ENCODE measurements around the gene SKI.
A peak's percentile ranks its signal among the peaks of the same experiment; 100 is the strongest.

The SKI gene

GRCh38 chr1:2267862-2268261, 39.7 kb downstream of the SKI start:
- peaks cover 7 to 100% (median 75%) of the 10 kb centered on the region in 4 donors for H3K4me1 ChIP-seq
- H3K36me3 ChIP-seq: no peaks in the 10 kb centered on the region
- no peak for DNase-seq
- no peaks in the 10 kb centered on the region for H3K9me3 ChIP-seq
- no peaks in the 10 kb centered on the region for H3K27me3 ChIP-seq
- H3K4me3 ChIP-seq: peak overlapping the region in 1 of 2 donors; percentile 20
- intact Hi-C loops (cut with DNase I; ENCODE audit: low total_unique reads): no loop called here
- no peak for TF ChIP-seq CTCF (IDR thresholded peaks at IDR 0.05)
- H3K27ac ChIP-seq: peak overlapping the region in 1 of 2 donors; percentile 7

DNA sequence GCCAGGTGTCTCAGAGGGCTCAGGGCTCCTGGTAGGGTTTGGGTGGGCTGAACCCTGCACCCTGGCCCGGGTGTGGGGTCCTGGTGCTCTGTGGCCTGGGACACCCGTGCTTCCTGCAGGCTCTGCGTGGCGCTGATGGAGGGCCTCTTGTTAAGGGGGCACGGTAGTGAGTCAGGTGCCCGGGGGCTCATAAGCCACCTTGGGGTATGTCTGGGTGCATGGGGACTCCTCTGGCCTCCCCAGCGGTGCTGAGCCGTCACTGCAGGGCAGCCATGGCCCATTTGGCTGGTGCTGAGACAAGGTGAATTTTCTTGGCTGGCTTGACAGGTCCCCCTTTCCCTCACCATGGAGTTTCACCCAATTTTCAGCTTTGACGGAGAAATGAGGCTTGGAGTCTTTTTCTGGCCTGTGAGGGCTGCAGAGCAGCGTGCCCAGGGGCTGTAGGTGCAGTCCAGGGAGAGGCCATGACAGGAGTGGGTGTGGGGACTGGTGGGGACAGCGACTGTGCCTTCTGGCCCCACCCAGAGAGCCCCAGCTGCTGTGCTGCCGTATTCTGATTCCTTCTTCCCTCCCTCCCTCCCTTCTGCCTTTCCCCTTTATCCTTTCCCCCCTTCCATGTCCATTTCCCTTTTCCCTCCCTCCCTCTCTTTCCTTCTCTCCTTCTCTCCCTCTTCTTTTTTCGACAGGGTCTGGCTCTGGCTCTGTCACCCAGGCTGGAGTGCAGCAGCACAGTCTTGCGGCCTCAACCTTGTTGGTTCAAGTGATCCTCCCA, 40.4 kb downstream of the SKI start:
- Histone ChIP-seq H3K9me3 (no peaks in the 10 kb centered on the region), H3K27ac (peak overlapping the region; percentile 1 to 15), H3K27me3 (no peaks in the 10 kb centered on the region), H3K36me3 (no peaks in the 10 kb centered on the region), H3K4me1 (peaks cover 13 to 100% (median 81%) of the 10 kb centered on the region in 4 donors), H3K4me3 (peak overlapping the region in 1 of 2 donors; percentile 20)
- no peak for DNase-seq
- intact Hi-C loops (cut with DNase I; ENCODE audit: low total_unique reads): no loop called here
- no peak for TF ChIP-seq CTCF (IDR thresholded peaks at IDR 0.05)

DNA sequence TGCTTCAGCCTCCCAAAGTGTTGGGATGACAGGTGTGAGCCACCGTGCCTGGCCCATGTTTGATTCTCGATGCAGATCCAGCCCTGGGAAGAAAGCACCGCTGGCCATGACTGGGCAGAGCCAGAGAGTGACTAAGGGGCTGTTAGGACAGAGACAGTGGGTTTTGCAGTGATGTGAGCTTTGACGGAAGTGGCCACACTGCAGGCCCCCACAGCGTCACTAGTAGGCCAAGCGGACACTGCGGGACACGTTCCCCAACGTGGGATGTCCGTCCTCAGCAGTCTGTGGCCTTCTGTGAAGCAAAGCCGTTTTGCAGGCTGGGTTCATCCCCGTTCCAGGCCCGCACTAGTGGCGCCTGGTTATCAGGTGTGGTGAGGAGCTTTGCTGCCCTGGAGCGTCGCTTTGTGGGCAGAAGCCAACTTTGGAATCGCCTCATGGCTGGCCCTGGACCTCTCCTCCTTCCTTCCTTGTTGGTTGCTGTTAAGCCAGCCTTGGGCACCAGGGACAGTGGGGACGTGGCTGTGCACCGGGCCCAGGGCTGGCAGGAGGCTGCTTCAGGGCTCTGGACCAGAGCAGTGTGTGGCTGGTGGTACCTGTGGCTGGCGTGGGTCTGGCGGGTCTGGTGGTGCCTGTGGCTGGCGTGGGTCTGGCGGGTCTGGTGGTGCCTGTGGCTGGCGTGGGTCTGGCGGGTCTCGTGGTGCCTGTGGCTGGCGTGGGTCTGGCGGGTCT, 41.2 kb downstream of the SKI start:
- Histone ChIP-seq H3K27me3 (no peaks in the 10 kb centered on the region), H3K27ac (peak overlapping the region in 1 of 2 donors; percentile 9), H3K36me3 (no peaks in the 10 kb centered on the region), H3K4me1 (peaks cover 13 to 100% (median 90%) of the 10 kb centered on the region in 4 donors), H3K4me3 (no peak overlapping the region), H3K9me3 (no peaks in the 10 kb centered on the region)
- TF ChIP-seq CTCF (IDR thresholded peaks at IDR 0.05): no peak
- intact Hi-C loops (cut with DNase I; ENCODE audit: low total_unique reads): no loop called here
- no peak for DNase-seq

DNA sequence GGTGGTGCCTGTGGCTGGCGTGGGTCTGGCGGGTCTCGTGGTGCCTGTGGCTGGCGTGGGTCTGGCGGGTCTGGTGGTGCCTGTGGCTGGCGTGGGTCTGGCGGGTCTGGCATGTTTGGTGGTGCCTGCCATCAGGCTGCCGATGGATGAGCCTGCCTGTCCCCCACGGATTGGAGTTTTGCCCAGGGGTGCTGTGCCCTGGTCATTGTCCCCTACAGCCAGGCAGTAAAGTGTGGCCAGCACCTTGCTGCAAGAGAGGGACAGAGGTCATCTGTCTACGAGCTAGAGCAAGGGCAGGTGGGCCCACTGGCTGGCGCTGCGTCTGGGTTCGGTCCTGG, 41.8 kb downstream of the SKI start:
- H3K9me3 ChIP-seq: no peaks in the 10 kb centered on the region
- no peak for TF ChIP-seq CTCF (IDR thresholded peaks at IDR 0.05)
- peaks cover 13 to 100% (median 94%) of the 10 kb centered on the region in 4 donors for H3K4me1 ChIP-seq
- H3K27ac ChIP-seq: peak overlapping the region; percentile 72 to 75
- intact Hi-C loops (cut with DNase I; ENCODE audit: low total_unique reads): no loop called here
- H3K36me3 ChIP-seq: no peaks in the 10 kb centered on the region
- DNase-seq: no peak
- H3K27me3 ChIP-seq: no peaks in the 10 kb centered on the region
- no peak overlapping the region for H3K4me3 ChIP-seq

- H3K4me1 ChIP-seq: peaks cover 13 to 100% (median 98%) of the 10 kb centered on the region in 4 donors
- no peak for TF ChIP-seq CTCF (IDR thresholded peaks at IDR 0.05)
- no peaks in the 10 kb centered on the region for H3K27me3 ChIP-seq
- DNase-seq: no peak
- H3K9me3 ChIP-seq: no peaks in the 10 kb centered on the region
- H3K4me3 ChIP-seq: peak overlapping the region in 1 of 2 donors; percentile 6
- intact Hi-C loops (cut with DNase I; ENCODE audit: low total_unique reads): no loop called here
- no peaks in the 10 kb centered on the region for H3K36me3 ChIP-seq
- peak overlapping the region; percentile 72 to 75 for H3K27ac ChIP-seq
These were observed 42.4 kb downstream of the SKI start for GRCh38 chr1:2270260-2271100.

Data from tibial artery (tissue), 4 donors.